ENCODE measurements around the gene MYOZ2.

GRCh38 chr4:119097282-119097900 lies 38.2 kb upstream of the MYOZ2 start:
- TF ChIP-seq CTCF (IDR thresholded peaks at IDR 0.05; ENCODE audit: low read depth, low read length) (no peak), EZH2phosphoT487 (IDR thresholded peaks at IDR 0.05; ENCODE audit: low read depth) (no peak)

Data from OCI-LY3 (cell line).